ENCODE data around the gene CKAP4. TPM values are rescaled to one million over a fixed set of nuclear protein-coding genes. Genes with fewer than 3 reads are reported as not detected.

CKAP4 gene
- total and polyA plus RNA-seq, 2 donors (not counting 1 experiment from before 2014, with no cell fraction given) = 7.4 to 29.2 TPM

DNA sequence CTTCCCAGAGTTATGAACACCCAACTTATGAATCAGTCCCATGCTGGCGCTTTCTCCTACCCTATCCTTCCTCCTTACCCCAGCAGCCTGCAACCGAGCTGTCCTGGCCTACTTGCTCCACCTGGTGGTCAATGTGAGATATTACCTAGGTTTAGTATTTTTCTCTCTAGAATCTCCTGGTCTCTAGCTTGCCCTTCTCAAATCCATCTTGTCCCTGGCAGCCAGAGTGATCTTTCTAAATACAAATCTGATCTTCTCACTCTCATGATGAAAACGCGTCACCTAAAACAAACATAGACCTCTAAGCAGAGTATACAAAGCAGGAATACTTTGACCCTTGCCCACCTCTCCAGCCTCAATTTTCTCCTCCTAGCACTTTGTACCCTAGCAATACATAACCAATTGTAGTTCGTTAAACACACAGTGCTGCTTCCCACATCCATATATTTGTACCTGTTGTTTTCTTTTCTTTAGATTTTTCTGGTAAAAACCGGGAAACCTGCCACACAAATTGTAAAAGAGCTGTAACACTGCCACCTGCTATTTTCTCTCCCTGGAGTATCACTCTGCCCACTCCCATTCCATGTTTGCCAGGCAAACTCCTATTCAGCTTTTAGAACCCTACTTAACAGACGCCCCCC, 34.8 kb upstream of the CKAP4 start:
- Histone ChIP-seq H3K36me3 (replicated peaks in 1 of 2; ENCODE audit: control extremely low read depth in 1 of 2, control insufficient read depth in 1 of 2, extremely low read depth in 1 of 2, insufficient read depth in 2 of 2, low read length in 1 of 2) (no peaks in the 10 kb centered on the region), H3K27ac (ENCODE audit: low read length in 2 of 2) (no peak overlapping the region), H3K9ac (ENCODE audit: low read length) (no peak overlapping the region), H3K79me2 (ENCODE audit: control insufficient read depth, insufficient read depth, low read length) (no peaks in the 10 kb centered on the region), H3K27me3 (replicated peaks in 1 of 4; ENCODE audit: control extremely low read depth in 1 of 4, control insufficient read depth in 3 of 4, insufficient read depth in 4 of 4, low read length in 3 of 4) (peaks cover 0 to 11% (median 0%) of the 10 kb centered on the region in 4 experiments), H2AFZ (ENCODE audit: insufficient read depth, low read depth, low read length, poor library complexity, severe bottlenecking) (no peak overlapping the region), H3K4me1 (ENCODE audit: control insufficient read depth in 2 of 2, insufficient read depth in 2 of 2, low read length in 2 of 2) (peaks cover 7 to 8% of the 10 kb centered on the region in 2 donors), H4K20me1 (ENCODE audit: control insufficient read depth, insufficient read depth, low read length, poor library complexity, severe bottlenecking) (no peaks in the 10 kb centered on the region), H3K4me3 (ENCODE audit: control extremely low read depth in 1 of 5, extremely low read depth in 1 of 5, insufficient read depth in 1 of 5, low read depth in 2 of 5, low read length in 4 of 5) (no peak overlapping the region), H3K9me3 (ENCODE audit: control extremely low read depth in 1 of 3, control insufficient read depth in 2 of 3, insufficient read depth in 1 of 3, low read length in 2 of 3) (peaks cover 2 to 15% (median 14%) of the 10 kb centered on the region in 3 donors), H3K4me2 (replicated peaks; ENCODE audit: low read depth, low read length, poor library complexity, severe bottlenecking) (no peak overlapping the region)
- TF ChIP-seq, protein P1, sequence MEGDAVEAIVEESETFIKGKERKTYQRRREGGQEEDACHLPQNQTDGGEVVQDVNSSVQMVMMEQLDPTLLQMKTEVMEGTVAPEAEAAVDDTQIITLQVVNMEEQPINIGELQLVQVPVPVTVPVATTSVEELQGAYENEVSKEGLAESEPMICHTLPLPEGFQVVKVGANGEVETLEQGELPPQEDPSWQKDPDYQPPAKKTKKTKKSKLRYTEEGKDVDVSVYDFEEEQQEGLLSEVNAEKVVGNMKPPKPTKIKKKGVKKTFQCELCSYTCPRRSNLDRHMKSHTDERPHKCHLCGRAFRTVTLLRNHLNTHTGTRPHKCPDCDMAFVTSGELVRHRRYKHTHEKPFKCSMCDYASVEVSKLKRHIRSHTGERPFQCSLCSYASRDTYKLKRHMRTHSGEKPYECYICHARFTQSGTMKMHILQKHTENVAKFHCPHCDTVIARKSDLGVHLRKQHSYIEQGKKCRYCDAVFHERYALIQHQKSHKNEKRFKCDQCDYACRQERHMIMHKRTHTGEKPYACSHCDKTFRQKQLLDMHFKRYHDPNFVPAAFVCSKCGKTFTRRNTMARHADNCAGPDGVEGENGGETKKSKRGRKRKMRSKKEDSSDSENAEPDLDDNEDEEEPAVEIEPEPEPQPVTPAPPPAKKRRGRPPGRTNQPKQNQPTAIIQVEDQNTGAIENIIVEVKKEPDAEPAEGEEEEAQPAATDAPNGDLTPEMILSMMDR (IDR thresholded peaks at IDR 0.05) = peak; percentile 88
- TF ChIP-seq EZH2 (IDR thresholded peaks at IDR 0.05; ENCODE audit: borderline replicate concordance, insufficient read depth, low read depth, low read length, poor library complexity, severe bottlenecking) = no peak
- Mint-ChIP-seq H3K4me1 (peaks cover 37% of the 10 kb centered on the region), H3K27ac (peak overlapping the region; percentile 2), H3K4me3 (no peak overlapping the region), H3K27me3 (peaks cover 20% of the 10 kb centered on the region), H3K9me3 (ENCODE audit: insufficient read depth) (peaks cover 3% of the 10 kb centered on the region)
- 68% methylated on average over 4 of the region's 7 CpGs for WGBS (ENCODE audit: insufficient coverage)
- ATAC-seq (ENCODE audit: low read depth) (peak; percentile 82), DNase-seq (peak; percentile 75)
- intact Hi-C loops (cut with micrococcal nuclease) = loop anchor here (1.0 kb wide), 3 partner anchors 19 to 55 kb away; no protein-coding TSS in a partner anchor
- CTCF ChIA-PET = interaction anchor here (0.7 to 16.6 kb wide), 23 partner anchors 8 to 146 kb away, joined by 3 to 393 read pairs (median 5); partner anchors contain the start of genes CKAP4, POLR3B and TCP11L2
- POLR2A ChIA-PET = interaction anchor here (0.9 to 1.5 kb wide), 4 partner anchors 19 to 56 kb away, joined by 4 to 17 read pairs (median 6); no protein-coding TSS in a partner anchor

DNA sequence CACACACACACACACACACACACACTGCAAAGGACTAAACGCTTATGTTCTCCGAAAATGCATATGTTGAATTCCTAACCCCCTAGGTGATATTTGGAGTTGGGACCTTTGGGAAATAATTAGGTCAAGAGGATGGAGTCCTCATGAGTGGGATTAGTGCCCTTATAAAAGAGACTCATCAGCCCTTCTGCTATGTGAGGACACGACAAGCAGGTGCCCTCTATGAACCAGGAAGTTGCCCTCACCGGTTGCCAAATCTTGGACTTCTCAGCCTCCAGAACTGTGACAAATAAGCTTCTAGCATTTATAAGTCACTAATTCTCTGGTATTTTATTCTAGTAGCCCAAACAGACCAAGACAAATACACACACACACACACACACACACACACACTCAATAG, 34.0 kb upstream of the CKAP4 start:
- ATAC-seq (ENCODE audit: low read depth) (no peak), DNase-seq (no peak)
- H3K9ac ChIP-seq (ENCODE audit: low read length) = no peak overlapping the region
- peaks cover 40% of the 10 kb centered on the region for H3K4me1 Mint-ChIP-seq
- H3K9me3 ChIP-seq (ENCODE audit: control extremely low read depth in 1 of 3, control insufficient read depth in 2 of 3, insufficient read depth in 1 of 3, low read length in 2 of 3) = peaks cover 2 to 15% (median 14%) of the 10 kb centered on the region in 3 donors
- no peaks in the 10 kb centered on the region for H3K36me3 ChIP-seq (replicated peaks in 1 of 2; ENCODE audit: control extremely low read depth in 1 of 2, control insufficient read depth in 1 of 2, extremely low read depth in 1 of 2, insufficient read depth in 2 of 2, low read length in 1 of 2)
- H3K79me2 ChIP-seq (ENCODE audit: control insufficient read depth, insufficient read depth, low read length) = no peaks in the 10 kb centered on the region
- H3K4me3 ChIP-seq (ENCODE audit: control extremely low read depth in 1 of 5, extremely low read depth in 1 of 5, insufficient read depth in 1 of 5, low read depth in 2 of 5, low read length in 4 of 5) = no peak overlapping the region
- 90% methylated on average over 2 of the region's 4 CpGs for WGBS (ENCODE audit: insufficient coverage)
- TF ChIP-seq, protein P1 (IDR thresholded peaks at IDR 0.05) = no peak
- no peak for TF ChIP-seq EZH2 (IDR thresholded peaks at IDR 0.05; ENCODE audit: borderline replicate concordance, insufficient read depth, low read depth, low read length, poor library complexity, severe bottlenecking)
- no peak overlapping the region for H3K27ac ChIP-seq (ENCODE audit: low read length in 2 of 2)
- no peaks in the 10 kb centered on the region for H4K20me1 ChIP-seq (ENCODE audit: control insufficient read depth, insufficient read depth, low read length, poor library complexity, severe bottlenecking)
- peaks cover 0 to 11% (median 0%) of the 10 kb centered on the region in 4 experiments for H3K27me3 ChIP-seq (replicated peaks in 1 of 4; ENCODE audit: control extremely low read depth in 1 of 4, control insufficient read depth in 3 of 4, insufficient read depth in 4 of 4, low read length in 3 of 4)
- H3K9me3 Mint-ChIP-seq (ENCODE audit: insufficient read depth) = peaks cover 3% of the 10 kb centered on the region
- H3K27ac Mint-ChIP-seq = no peak overlapping the region
- peaks cover 17% of the 10 kb centered on the region for H3K27me3 Mint-ChIP-seq
- peaks cover 7 to 8% of the 10 kb centered on the region in 2 donors for H3K4me1 ChIP-seq (ENCODE audit: control insufficient read depth in 2 of 2, insufficient read depth in 2 of 2, low read length in 2 of 2)
- ChIA-PET CTCF (interaction anchor here (0.5 to 16.6 kb wide), 15 partner anchors 9 to 146 kb away, joined by 3 to 393 read pairs (median 5); partner anchors contain the start of gene TCP11L2), POLR2A (interaction anchor here (0.7 to 1.5 kb wide), 4 partner anchors 20 to 55 kb away, joined by 5 to 17 read pairs (median 6); no protein-coding TSS in a partner anchor)
- H2AFZ ChIP-seq (ENCODE audit: insufficient read depth, low read depth, low read length, poor library complexity, severe bottlenecking) = no peak overlapping the region
- H3K4me2 ChIP-seq (replicated peaks; ENCODE audit: low read depth, low read length, poor library complexity, severe bottlenecking) = no peak overlapping the region
- intact Hi-C loops (cut with micrococcal nuclease) = loop anchor here (1.0 kb wide), 3 partner anchors 19 to 55 kb away; no protein-coding TSS in a partner anchor
- H3K4me3 Mint-ChIP-seq = no peak overlapping the region

Measured in B cell (primary cell).